ENCODE measurements around the gene ADD3.

- TF ChIP-seq GATA2 (IDR thresholded peaks at IDR 0.05; ENCODE audit: low read depth, low read length) (no peak), GATA3 (IDR thresholded peaks at IDR 0.05; ENCODE audit: low read depth, low read length) (no peak)
Measured at GRCh38 chr10:109981650-109982049, 26.1 kb upstream of the ADD3 start.
